Stimulated activated CD4-positive, alpha-beta T cell treated with anti-CD3 and anti-CD28 coated beads, TNF-alpha, amount 100 ng/mL, for 24 hours (primary cell): Measurements from ENCODE around the gene SLC66A1.

ENCODE experiments used
- DNase-seq, 3 experiments: peaks; one replicate each; pipeline ENCODE4 v3.0.0-alpha.2; 2020; ENCODE audit warnings: low read depth in 3 of 3

Gene SLC66A1

DNA sequence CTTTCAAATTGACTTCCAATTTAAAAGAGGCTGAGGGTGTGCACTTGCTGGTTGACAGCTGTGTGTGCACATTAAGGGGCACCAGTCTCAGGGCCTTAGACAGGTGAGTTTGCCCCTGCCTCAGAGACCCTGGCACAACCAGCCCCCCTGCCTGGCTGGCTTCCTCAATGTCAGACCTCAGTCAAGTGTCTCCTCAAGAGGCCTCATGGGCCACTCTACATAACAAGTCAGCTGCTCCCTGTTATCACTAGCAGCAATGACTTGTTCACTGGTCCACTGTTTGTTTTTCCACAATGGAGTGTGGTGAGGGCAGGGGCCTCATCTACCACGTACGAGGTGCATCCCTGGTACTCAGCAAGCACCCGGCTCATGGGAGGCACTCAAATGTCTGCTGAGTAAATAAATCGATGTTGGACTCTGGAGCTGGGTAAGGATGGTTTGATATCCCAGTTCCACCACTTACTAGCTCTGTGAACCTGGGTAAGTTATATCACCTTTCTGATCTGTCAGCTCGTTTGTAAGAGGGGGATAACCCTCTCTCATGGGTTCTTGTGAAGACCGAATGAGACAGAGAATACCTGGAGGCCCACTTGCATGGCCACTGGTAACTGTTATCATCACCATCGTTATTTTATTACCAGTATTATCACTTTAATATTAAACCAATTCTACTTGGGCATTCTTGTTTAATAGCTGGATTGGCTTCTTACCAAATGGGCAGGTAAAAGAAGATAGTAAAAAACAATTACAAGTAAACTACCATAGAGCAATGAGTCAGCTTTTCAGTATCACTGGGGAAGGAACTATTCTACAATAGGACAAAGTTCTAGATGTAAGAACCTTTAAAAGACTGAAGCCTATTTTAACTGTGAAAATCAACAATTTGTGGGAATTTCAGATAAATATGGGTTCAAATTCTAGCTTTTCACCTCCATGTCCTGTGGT is 64.6 kb downstream of the SLC66A1 start:
- no peak for DNase-seq

DNA sequence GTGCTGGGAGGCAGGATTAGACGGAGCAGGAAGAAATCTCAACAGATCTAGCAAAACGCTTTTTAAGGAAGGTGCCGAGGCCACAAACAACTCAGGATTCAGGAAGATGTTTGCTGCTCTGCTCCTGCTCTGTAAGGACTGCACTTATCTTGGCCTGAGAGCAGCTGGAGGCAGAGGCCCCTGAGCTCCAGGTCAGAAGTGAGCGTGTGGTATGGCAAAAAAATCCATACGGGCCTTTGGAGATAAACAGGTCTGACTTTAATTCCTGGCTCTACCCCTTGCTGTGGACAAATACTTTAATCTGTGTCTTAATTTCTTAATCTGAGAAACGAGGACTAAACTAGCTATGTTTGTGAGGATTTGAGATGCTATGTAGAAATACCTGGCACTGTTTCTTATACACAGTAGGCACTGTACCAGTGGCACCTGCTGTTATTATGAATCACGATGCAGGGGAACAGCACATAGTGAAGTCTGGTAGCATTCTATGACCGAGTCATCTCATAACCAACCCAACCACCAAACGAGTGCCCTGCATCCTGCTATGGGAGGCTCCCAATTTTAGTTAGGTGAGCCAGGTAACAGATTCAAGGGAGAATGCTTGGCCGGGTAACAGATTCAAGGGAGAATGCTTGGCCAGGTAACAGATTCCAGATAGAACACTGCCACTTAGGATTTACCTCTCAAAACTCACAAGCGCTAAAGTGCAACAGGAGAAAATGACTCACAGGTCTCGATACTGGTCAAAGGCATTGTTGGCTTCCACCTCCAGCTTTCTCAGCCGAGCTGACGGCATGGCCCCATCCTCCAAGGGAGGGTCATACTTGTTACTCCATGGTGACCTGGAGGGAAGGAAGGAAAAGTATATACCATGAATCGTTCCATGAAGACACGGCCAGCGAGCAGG is 65.9 kb downstream of the SLC66A1 start:
- DNase-seq = peak in 1 of 3 experiments; percentile 30
